K562 (cell line): ENCODE results near the gene MFSD11. TPM values are rescaled to one million over a fixed set of nuclear protein-coding genes. Genes with fewer than 3 reads are reported as not detected.

Experiments
- CHD4 ChIP-seq: fragments of 200-600 bp; sonication (generic); IDR thresholded peaks from 3 replicates; pipeline ENCODE4 v1.6.1; 2012; ENCODE audit warnings: low read depth, mild to moderate bottlenecking, mixed read lengths, low read length, inconsistent platforms; ENCODE audit not compliant: insufficient read depth, insufficient replicate concordance, poor library complexity, severe bottlenecking
- FOXA1 ChIP-seq: fragments of 450-650 bp; IDR thresholded peaks from 2 replicates; pipeline ENCODE4 v1.6.1; 2016; ENCODE audit warnings: mild to moderate bottlenecking, borderline replicate concordance
- FOXA3 ChIP-seq, 2 experiments: fragments of 450-650 bp in 1 of 2; sonication (generic) in 1 of 2; formaldehyde crosslinking; IDR thresholded peaks in 1 of 2; conservative IDR thresholded peaks in 1 of 2; 2 replicates each; pipeline versions ENCODE4 v1.4.0 to v1.8.0; 2020 to 2022; ENCODE audit warnings: mild to moderate bottlenecking in 2 of 2, missing genetic modification reagents in 1 of 2
- FOXK1 ChIP-seq: sonication (generic); formaldehyde crosslinking; IDR thresholded peaks from 2 replicates; pipeline ENCODE4 v1.8.0; 2022; ENCODE audit warnings: missing genetic modification reagents, mild to moderate bottlenecking, borderline replicate concordance
- IRF9 ChIP-seq: fragments of 450-650 bp; IDR thresholded peaks from 2 replicates; pipeline ENCODE4 v1.6.1; 2016; ENCODE audit warnings: missing biosample characterization, missing genetic modification characterization
- KDM1A ChIP-seq, 2 experiments: fragments of 450-650 bp; IDR thresholded peaks; 2 replicates each; pipeline ENCODE4 v1.6.1; 2016; ENCODE audit warnings: mild to moderate bottlenecking in 2 of 2
- LARP7 ChIP-seq: fragments of 450-650 bp; IDR thresholded peaks from 2 replicates; pipeline ENCODE4 v1.6.1; 2016
- MBD2 ChIP-seq: sonication (generic); IDR thresholded peaks from 2 replicates; pipeline ENCODE4 v1.6.1; 2016; ENCODE audit warnings: low read depth, borderline replicate concordance
- PBX2 ChIP-seq, 2 experiments: IDR thresholded peaks in 1 of 2; conservative IDR thresholded peaks in 1 of 2; 2 replicates each; pipeline ENCODE4 v1.6.1; 2016; ENCODE audit warnings: low read depth in 2 of 2, mild to moderate bottlenecking in 1 of 2, missing compliant biosample characterization in 1 of 2, missing genetic modification characterization in 1 of 2, moderate library complexity in 1 of 2
- PRPF4 ChIP-seq: fragments of 200-400 bp; formaldehyde crosslinking; IDR thresholded peaks from one replicate; pipeline ENCODE4 v1.6.1; 2017; ENCODE audit warnings: low read length, low read depth, mild to moderate bottlenecking; ENCODE audit not compliant: insufficient read depth, poor library complexity, severe bottlenecking
- RAD51 ChIP-seq: fragments of 450-650 bp; IDR thresholded peaks from 2 replicates; pipeline ENCODE4 v1.7.1; 2016; ENCODE audit warnings: low read depth, mild to moderate bottlenecking, borderline replicate concordance
- REST ChIP-seq, 2 experiments: fragments of 450-650 bp; formaldehyde crosslinking in 1 of 2; IDR thresholded peaks; 2 replicates each; pipeline versions ENCODE4 v1.4.0 to v1.6.1; 2014 to 2020; ENCODE audit warnings: mild to moderate bottlenecking in 2 of 2, borderline replicate concordance in 1 of 2, low read depth in 1 of 2
- TCF3 ChIP-seq: sonication (generic); formaldehyde crosslinking; IDR thresholded peaks from 2 replicates; pipeline ENCODE4 v1.4.0; 2020; ENCODE audit warnings: mild to moderate bottlenecking, missing genetic modification reagents
- ZNF668 ChIP-seq: fragments of 250-450 bp; sonication (Bioruptor Pico); IDR thresholded peaks from 2 replicates; pipeline ENCODE4 v1.8.0; 2022; ENCODE audit warnings: mild to moderate bottlenecking, inconsistent platforms
- polyA plus RNA-seq, 8 experiments: library from polyadenylated mRNA; depleted of rRNA in 4 of 8; stranded (reverse) in 5 of 8; unstranded in 3 of 8; fragments of >200 nt; fragmentation: Nextera tagmentation in 2 of 8; fragmentation: Illumina TruSeq in 1 of 8; extraction: Ambion mirVana in 2 of 8; extraction: Trizol in 1 of 8; gene quantifications; 2 replicates each; pipeline versions ENCODE4 v1.2.1 to v1.2.3, GENCODE V29; 2011 to 2014; ENCODE audit warnings: inconsistent platforms in 1 of 8, missing spikeins in 1 of 8
- total RNA-seq, 7 experiments: library from RNA; depleted of rRNA in 6 of 7; stranded (reverse); fragments of >200 nt in 6 of 7; fragmentation: Illumina TruSeq in 2 of 7; extraction: Trizol in 2 of 7; gene quantifications; 2 replicates each; pipeline versions ENCODE4 v1.2.1 to v1.2.3, GENCODE V29; 2011 to 2021; ENCODE audit warnings: low replicate concordance in 1 of 7

MFSD11 gene
- total and polyA plus RNA-seq, 9 of the 15 experiments (the other 6 are each of a cell fraction or from before 2014, with no cell fraction given) = 14.4 to 24.5 (median 19.9) TPM

- TF ChIP-seq REST (IDR thresholded peaks at IDR 0.05; ENCODE audit: borderline replicate concordance) = no peak
- no peak for TF ChIP-seq REST (CRISPR knock-in tag; IDR thresholded peaks at IDR 0.05; ENCODE audit: low read depth)
- TF ChIP-seq FOXK1 (CRISPR knock-in tag) = peak; percentile 97; the same call in 1 of the 2 replicates
- TF ChIP-seq PBX2 (CRISPR knock-in tag; IDR thresholded peaks at IDR 0.05; ENCODE audit: low read depth) = 0 out of 2 replicates have a peak, but pooled peaks have one; percentile 3
- TF ChIP-seq PBX2 (tag; conservative IDR thresholded peaks at IDR 0.05; ENCODE audit: low read depth) = no peak
- TF ChIP-seq TCF3 = peak; percentile 41; the same call in 1 of the 2 replicates
- no peak for TF ChIP-seq IRF9
- TF ChIP-seq ZNF668 (CRISPR knock-in tag) = no peak
- no peak for TF ChIP-seq CHD4
- no peak for TF ChIP-seq FOXA1
- TF ChIP-seq KDM1A (IDR thresholded peaks at IDR 0.05) = no peak
- TF ChIP-seq FOXA3 (CRISPR knock-in tag; conservative IDR thresholded peaks at IDR 0.05 in 1 of 2, IDR thresholded peaks at IDR 0.05 in 1 of 2) = no peak
- TF ChIP-seq MBD2 = peak; percentile 94
- TF ChIP-seq PRPF4 = peak; percentile 100
- TF ChIP-seq LARP7 = 0 out of 2 replicates have a peak, but pooled peaks have one; percentile 39
- no peak for TF ChIP-seq RAD51
These were observed 740 bp upstream of the MFSD11 start, which contains the start of gene SRSF2 (continued) for GRCh38 chr17:76737082-76737675.
